A673 (cell line): ENCODE measurements around the gene UTP15.

Experiments used
- EZH2 ChIP-seq: fragments of 200-600 bp; sonication (generic); IDR thresholded peaks from 2 replicates; pipeline ENCODE4 v1.6.1; 2017; ENCODE audit warnings: borderline replicate concordance, low read depth, mild to moderate bottlenecking, mixed read lengths, antibody characterized with exemption, low read length; ENCODE audit not compliant: poor library complexity, severe bottlenecking
- TF ChIP-seq, protein P1 (sequence below): fragments of 300-800, 200-600 bp; sonication (generic); conservative IDR thresholded peaks from 2 replicates; pipeline ENCODE4 v1.5.1; 2017; ENCODE audit warnings: low read depth, mild to moderate bottlenecking, antibody characterized with exemption, low read length, moderate library complexity, mixed read lengths

GRCh38 chr5:73534011-73534644 lies 31.4 kb upstream of the UTP15 start:
- TF ChIP-seq, protein P1, sequence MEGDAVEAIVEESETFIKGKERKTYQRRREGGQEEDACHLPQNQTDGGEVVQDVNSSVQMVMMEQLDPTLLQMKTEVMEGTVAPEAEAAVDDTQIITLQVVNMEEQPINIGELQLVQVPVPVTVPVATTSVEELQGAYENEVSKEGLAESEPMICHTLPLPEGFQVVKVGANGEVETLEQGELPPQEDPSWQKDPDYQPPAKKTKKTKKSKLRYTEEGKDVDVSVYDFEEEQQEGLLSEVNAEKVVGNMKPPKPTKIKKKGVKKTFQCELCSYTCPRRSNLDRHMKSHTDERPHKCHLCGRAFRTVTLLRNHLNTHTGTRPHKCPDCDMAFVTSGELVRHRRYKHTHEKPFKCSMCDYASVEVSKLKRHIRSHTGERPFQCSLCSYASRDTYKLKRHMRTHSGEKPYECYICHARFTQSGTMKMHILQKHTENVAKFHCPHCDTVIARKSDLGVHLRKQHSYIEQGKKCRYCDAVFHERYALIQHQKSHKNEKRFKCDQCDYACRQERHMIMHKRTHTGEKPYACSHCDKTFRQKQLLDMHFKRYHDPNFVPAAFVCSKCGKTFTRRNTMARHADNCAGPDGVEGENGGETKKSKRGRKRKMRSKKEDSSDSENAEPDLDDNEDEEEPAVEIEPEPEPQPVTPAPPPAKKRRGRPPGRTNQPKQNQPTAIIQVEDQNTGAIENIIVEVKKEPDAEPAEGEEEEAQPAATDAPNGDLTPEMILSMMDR, result no peak
- no peak for TF ChIP-seq EZH2
